Omental fat pad (tissue), 4 donors: ENCODE data around the gene ELMO2. TPM values are rescaled to one million over a fixed set of nuclear protein-coding genes. Genes with fewer than 3 reads are reported as not detected.

Experiments used
- ATAC-seq: fragments of 150-250 bp; one replicate; pipeline ENCODE4 v1.9.1; 2016; ENCODE audit warnings: mild to moderate bottlenecking, moderate library complexity; ENCODE audit not compliant: low FRiP score
- DNase-seq: peaks from one replicate; pipeline ENCODE4 v3.0.0-alpha.2; 2019; ENCODE audit warnings: low spot score
- total RNA-seq, 4 donors: library from RNA; depleted of rRNA; stranded (reverse); fragments of >200 nt; gene quantifications; one replicate each; pipeline ENCODE4 v1.1.0, GENCODE V29; 2016
- TF ChIP-seq, protein P1 (sequence below), 3 donors: fragments of 450-650 bp; IDR thresholded peaks; one replicate each; pipeline ENCODE4 v1.5.1; 2016 to 2017; ENCODE audit warnings: antibody characterized with exemption in 3 of 3, mild to moderate bottlenecking in 3 of 3, moderate library complexity in 2 of 3

The ELMO2 gene
- total RNA-seq, 4 donors from 2014 or later, result 30.7 to 57.6 (median 47.4) TPM

DNA sequence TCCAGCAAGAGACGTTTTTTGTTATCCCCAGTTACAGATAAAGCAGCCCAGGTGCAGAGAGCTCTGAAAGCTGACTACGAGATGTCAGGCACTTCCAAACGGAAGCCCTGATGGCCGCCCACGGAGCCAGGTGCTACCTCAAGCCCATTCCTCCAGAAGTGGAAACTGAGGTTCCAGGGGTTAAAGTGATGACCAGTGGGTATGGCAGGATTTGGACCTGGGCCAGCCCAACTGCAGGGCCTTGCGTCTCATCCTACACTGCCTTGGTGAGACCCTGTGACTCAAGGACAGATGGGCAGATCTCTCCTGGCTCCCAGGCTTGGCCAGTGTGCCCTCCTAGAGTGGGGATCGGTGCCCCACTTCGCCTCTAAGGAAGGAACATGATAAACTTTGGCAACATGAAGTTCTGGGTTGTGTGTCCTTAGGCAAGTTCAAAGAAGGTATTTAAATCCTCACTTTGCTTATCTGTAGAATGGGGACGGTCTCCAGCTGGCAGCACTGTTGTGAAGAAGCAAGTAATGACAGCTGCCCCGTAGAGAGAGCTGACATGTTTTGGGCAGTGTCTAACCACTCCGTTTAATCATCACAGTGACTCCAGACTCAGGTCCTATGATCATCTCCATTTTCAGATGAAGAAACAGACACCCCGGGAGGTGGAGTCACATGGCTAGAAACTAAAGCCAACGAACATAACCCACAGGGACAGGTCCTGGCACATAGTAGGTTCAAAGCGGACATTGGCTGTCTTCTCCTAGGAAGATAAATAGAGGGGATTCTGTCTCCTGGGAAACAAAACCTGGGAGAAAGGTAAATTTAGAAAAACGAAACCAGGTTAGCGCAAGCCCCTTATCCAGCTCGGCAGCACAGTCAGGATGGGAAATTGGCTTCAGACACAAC, 63.7 kb downstream of the ELMO2 start:
- ATAC-seq, result no peak

DNA sequence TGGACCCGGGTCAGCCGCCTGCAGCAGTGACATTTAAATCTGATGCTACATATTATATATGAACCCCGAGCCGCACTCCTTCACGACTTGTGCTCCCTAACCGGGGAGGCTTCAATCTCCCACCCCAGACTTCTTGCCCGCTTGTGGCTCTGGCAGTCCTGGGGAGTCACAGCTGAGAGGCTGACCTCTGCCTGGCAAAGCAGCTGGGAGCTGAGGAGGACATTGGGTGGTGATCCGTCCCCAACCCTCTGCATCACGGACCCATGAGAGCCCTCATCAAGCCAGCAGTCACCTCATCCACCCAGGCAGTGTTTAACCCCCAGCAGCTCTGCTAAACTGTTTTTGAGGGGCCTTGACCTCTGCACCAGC, 64.4 kb downstream of the ELMO2 start:
- TF ChIP-seq, protein P1, sequence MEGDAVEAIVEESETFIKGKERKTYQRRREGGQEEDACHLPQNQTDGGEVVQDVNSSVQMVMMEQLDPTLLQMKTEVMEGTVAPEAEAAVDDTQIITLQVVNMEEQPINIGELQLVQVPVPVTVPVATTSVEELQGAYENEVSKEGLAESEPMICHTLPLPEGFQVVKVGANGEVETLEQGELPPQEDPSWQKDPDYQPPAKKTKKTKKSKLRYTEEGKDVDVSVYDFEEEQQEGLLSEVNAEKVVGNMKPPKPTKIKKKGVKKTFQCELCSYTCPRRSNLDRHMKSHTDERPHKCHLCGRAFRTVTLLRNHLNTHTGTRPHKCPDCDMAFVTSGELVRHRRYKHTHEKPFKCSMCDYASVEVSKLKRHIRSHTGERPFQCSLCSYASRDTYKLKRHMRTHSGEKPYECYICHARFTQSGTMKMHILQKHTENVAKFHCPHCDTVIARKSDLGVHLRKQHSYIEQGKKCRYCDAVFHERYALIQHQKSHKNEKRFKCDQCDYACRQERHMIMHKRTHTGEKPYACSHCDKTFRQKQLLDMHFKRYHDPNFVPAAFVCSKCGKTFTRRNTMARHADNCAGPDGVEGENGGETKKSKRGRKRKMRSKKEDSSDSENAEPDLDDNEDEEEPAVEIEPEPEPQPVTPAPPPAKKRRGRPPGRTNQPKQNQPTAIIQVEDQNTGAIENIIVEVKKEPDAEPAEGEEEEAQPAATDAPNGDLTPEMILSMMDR (IDR thresholded peaks at IDR 0.05), result no peak
- no peak for ATAC-seq
- DNase-seq, result no peak

More for the DNA sequence above, 63.7 kb downstream of the ELMO2 start:
- TF ChIP-seq, protein P1 (IDR thresholded peaks at IDR 0.05), result no peak
- DNase-seq, result no peak

DNA sequence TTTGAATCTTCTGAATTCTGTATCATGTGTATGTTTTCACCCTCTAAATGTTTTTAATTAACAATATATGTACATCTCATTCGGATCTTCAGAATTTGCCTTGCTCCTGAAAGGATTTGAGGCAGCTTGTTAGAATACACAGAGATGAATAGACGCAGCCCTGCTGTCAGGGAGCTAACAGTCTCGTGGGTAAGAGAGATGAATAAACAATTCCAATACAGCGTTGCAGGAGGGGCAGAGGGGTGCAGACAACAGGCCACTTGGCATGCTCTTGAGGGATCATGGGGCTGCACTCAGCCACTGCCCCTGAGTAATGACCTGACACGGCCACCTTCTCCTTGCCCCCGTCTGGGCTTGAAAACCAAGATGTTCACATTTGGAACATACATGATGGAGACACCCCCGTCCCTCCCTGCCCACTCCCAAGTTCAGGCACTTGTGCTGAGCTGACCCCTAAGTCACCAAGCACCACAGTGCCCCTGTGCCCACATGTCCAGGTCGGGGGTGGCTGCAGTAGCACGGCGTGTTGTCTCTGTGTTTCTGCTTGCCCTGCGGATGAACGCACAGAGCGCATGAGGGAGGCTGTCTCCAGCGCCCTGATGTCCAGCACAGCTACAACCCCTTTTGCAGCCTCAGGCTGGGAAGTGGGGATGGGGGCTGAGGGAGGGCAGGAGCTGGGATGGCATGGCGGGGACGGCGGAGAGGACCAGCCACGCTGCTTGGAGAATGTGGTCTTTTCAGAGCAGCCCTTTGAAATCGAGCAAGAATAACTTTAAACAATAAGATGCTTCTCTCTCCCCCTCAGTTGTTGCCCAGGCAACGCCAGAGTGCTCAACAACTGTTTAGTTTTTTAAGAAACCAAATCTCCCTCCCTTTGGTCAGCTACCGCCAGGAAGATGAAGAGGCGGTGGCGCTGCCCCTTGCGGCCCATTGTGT, 65.1 kb downstream of the ELMO2 start:
- no peak for ATAC-seq
- TF ChIP-seq, protein P1 (IDR thresholded peaks at IDR 0.05), result no peak

DNA sequence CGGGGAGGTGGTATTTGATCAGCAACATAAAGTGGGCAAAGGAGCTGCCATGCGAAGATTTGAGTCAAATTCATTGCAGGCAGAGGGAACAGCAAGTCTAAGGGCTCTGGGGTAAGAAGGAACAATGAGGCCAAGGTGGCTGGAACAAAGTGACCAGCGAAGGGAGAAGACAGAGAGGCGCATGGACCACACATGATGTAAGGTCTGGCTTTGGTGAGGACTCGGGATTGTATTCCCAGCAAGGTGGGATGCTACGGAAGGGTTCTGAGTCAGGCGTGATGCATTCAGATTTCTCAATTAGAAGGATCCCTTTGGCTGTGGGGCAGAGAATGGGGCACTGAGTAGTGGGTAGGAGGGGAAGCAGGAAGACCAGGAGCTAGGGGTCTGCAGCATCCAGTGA, 67.4 kb downstream of the ELMO2 start:
- ATAC-seq (no peak), DNase-seq (no peak)
- TF ChIP-seq, protein P1 (IDR thresholded peaks at IDR 0.05), result no peak

More for the DNA sequence above, 65.1 kb downstream of the ELMO2 start:
- DNase-seq, result no peak

DNA sequence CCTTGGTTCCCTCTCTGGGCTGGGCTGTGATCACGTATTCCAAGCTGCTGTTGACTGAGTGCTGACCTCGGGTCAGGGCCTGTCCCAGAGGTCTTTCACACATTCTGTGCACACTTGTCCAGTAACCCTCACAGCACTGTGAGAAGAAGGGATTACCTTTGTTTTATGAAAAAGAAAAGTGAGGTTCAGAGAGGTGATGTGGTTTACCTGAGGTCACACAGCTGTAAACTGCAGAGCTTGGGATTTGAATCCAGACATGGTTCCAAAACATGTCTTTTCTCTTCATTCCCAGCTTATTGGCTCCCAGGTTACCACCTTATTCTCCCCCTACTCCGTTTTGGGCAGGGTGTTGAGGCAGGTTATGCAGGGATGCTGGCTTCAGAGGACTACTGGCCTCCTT, 69.7 kb downstream of the ELMO2 start:
- TF ChIP-seq, protein P1 (IDR thresholded peaks at IDR 0.05), result no peak
- DNase-seq (no peak), ATAC-seq (no peak)

- DNase-seq (no peak), ATAC-seq (no peak)
Observed at GRCh38 chr20:46334303-46334904, 72.0 kb downstream of the ELMO2 start.

More at GRCh38 chr20:46334303-46334904, 72.0 kb downstream of the ELMO2 start:
- TF ChIP-seq, protein P1 (IDR thresholded peaks at IDR 0.05), result no peak
